Nasal cavity respiratory epithelium epithelial cell of viscerocranial mucosa (primary cell): ENCODE data around the gene HADHB. TPM values are rescaled to one million over a fixed set of nuclear protein-coding genes. Genes with fewer than 3 reads are reported as not detected.

ENCODE experiments used
- total RNA-seq: library from RNA; depleted of rRNA; stranded (reverse); fragments of >200 nt; gene quantifications from 2 replicates; pipeline ENCODE4 v1.2.3, GENCODE V29; 2014

HADHB gene
- 120 and 135 TPM in 2 replicates for total RNA-seq

DNA sequence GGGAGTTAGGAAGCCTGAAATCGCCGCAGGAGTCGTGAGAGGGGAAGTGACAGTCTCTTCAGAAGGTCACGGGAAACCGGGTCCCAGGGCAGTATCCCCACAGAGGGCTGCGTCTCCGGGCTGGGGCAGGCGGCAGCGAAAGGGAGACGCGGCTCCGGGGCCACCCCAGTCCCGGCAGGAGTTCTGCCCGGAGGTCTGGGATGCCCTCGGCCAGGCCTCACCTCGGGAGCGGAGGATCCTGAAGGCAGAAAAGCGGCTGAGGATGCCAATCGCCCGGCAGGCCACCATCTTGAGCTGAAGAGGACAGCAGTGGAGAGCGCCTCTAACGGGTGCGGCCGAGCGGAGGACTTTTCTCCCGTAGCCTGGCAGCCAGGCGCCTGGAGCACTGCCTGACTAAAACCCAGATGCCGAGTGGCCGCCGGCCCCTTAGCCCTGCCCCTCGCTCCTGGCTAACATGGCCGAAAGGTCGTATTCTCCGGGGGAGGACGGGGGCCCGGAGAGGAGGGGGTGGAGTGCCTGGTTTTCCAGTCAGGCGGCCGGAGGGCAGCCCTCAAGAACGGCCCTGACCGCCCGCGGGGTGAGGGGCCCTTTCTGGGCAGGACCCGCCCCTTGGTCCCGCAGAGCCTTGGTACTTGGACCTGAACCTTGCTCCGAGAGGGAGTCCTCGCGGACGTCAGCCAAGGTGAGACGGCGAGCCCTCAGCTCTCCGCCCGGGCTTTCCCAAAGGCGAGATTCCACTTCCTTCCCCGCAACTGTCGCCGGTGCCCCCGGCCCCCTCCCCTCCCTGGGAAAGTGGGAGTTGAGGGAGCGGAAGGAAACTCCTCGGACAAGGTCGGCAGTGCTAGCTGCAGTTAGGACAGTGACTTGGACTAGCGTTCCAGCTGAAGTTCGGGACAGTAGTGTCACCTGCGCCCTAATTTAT, at the start of gene HADHB, which contains the start of gene HADHA:
Gene HADHB (plus strand): TSS at position 631 of the 922 bp plus-strand sequence. CDS start 9,316 bp downstream, outside the sequence.
Gene HADHA (minus strand): TSS at position 324 of the 922 bp plus-strand sequence. CDS start 36 bp downstream, at position 288.

Other genes with a start within 250 kb of the HADHB start
- gene RAB10, start 210.9 kb upstream of the HADHB start, total RNA-seq: 299 and 792 TPM in 2 replicates
- gene GAREM2, start 71.9 kb upstream of the HADHB start, total RNA-seq: 0.34 and 0.50 TPM in 2 replicates
- 127 and 186 TPM in 2 replicates for gene HADHA, start 307 bp upstream of the HADHB start, total RNA-seq
- 44.2 and 50.6 TPM in 2 replicates for gene SELENOI, start 101.2 kb downstream of the HADHB start, total RNA-seq
- gene ADGRF3, start 101.8 kb downstream of the HADHB start, total RNA-seq: 0.07 TPM in 1 of 2 replicates, not detected in the other
- gene DRC1, start 157.0 kb downstream of the HADHB start, total RNA-seq: 0.21 TPM in 1 of 2 replicates, not detected in the other
- gene OTOF, start 233.2 kb downstream of the HADHB start, total RNA-seq: not detected in 2 replicates